Muscle layer of colon (tissue), 2 donors: ENCODE data around the gene DEPP1.

Experiments
- H3K27ac ChIP-seq: one replicate; pipeline ENCODE4 v1.7.0; 2013; ENCODE audit warnings: low read depth, mild to moderate bottlenecking, low read length, moderate library complexity
- H3K27me3 ChIP-seq, 2 donors: one replicate each; pipeline ENCODE4 v1.7.0; 2013; ENCODE audit warnings: low read length in 2 of 2, mild to moderate bottlenecking in 2 of 2; ENCODE audit not compliant: insufficient read depth in 2 of 2, control insufficient read depth in 1 of 2
- H3K36me3 ChIP-seq: one replicate; pipeline ENCODE4 v1.7.0; 2013; ENCODE audit warnings: mild to moderate bottlenecking, low read length; ENCODE audit not compliant: insufficient read depth
- H3K4me1 ChIP-seq: one replicate; pipeline ENCODE4 v1.7.0; 2013; ENCODE audit warnings: mild to moderate bottlenecking, low read length; ENCODE audit not compliant: insufficient read depth
- H3K4me3 ChIP-seq, 2 donors: one replicate each; pipeline ENCODE4 v1.7.0; 2013; ENCODE audit warnings: low read length in 2 of 2, low read depth in 1 of 2, mild to moderate bottlenecking in 1 of 2, moderate library complexity in 1 of 2
- H3K9ac ChIP-seq: one replicate; pipeline ENCODE4 v1.7.0; 2013; ENCODE audit warnings: low read length
- H3K9me3 ChIP-seq: one replicate; pipeline ENCODE4 v1.7.0; 2013; ENCODE audit warnings: mild to moderate bottlenecking, low read length
- donor health status: abdominal sarcoma.
- donor health status: Adenocarcinoma of cecum.

Gene DEPP1

GRCh38 chr10:44992732-44993225 lies 14.2 kb upstream of the DEPP1 start:
- no peaks in the 10 kb centered on the region for H3K9me3 ChIP-seq
- peaks cover 27% of the 10 kb centered on the region for H3K4me1 ChIP-seq
- peaks cover 34% of the 10 kb centered on the region for H3K36me3 ChIP-seq
- no peaks in the 10 kb centered on the region for H3K27me3 ChIP-seq
- no peak overlapping the region for H3K27ac ChIP-seq
- H3K4me3 ChIP-seq: no peak overlapping the region
- no peak overlapping the region for H3K9ac ChIP-seq

GRCh38 chr10:44992070-44992731 lies 13.6 kb upstream of the DEPP1 start:
- Histone ChIP-seq H3K27ac (no peak overlapping the region), H3K36me3 (peaks cover 34% of the 10 kb centered on the region), H3K27me3 (no peaks in the 10 kb centered on the region), H3K4me3 (no peak overlapping the region), H3K9me3 (no peaks in the 10 kb centered on the region), H3K9ac (no peak overlapping the region), H3K4me1 (peaks cover 23% of the 10 kb centered on the region)

- Histone ChIP-seq H3K27ac (peak overlapping the region; percentile 37), H3K4me3 (no peak overlapping the region), H3K27me3 (no peaks in the 10 kb centered on the region), H3K36me3 (peaks cover 34% of the 10 kb centered on the region), H3K4me1 (peaks cover 17% of the 10 kb centered on the region), H3K9ac (no peak overlapping the region), H3K9me3 (no peaks in the 10 kb centered on the region)
These were observed 13.0 kb upstream of the DEPP1 start for GRCh38 chr10:44991571-44991970.

- H3K9ac ChIP-seq: no peak overlapping the region
- no peak overlapping the region for H3K4me3 ChIP-seq
- peaks cover 16% of the 10 kb centered on the region for H3K4me1 ChIP-seq
- H3K36me3 ChIP-seq: peaks cover 34% of the 10 kb centered on the region
- H3K27me3 ChIP-seq: no peaks in the 10 kb centered on the region
- H3K27ac ChIP-seq: no peak overlapping the region
- no peaks in the 10 kb centered on the region for H3K9me3 ChIP-seq
These were observed 12.4 kb upstream of the DEPP1 start for GRCh38 chr10:44990965-44991364.

- Histone ChIP-seq H3K9me3 (no peaks in the 10 kb centered on the region), H3K4me3 (no peak overlapping the region), H3K4me1 (peaks cover 10% of the 10 kb centered on the region), H3K36me3 (peaks cover 36% of the 10 kb centered on the region), H3K27me3 (no peaks in the 10 kb centered on the region), H3K9ac (no peak overlapping the region), H3K27ac (no peak overlapping the region)
These were observed 11.7 kb upstream of the DEPP1 start for GRCh38 chr10:44990302-44990655.

- no peaks in the 10 kb centered on the region for H3K9me3 ChIP-seq
- H3K4me1 ChIP-seq: peaks cover 6% of the 10 kb centered on the region
- H3K9ac ChIP-seq: no peak overlapping the region
- no peaks in the 10 kb centered on the region for H3K27me3 ChIP-seq
- H3K36me3 ChIP-seq: peaks cover 41% of the 10 kb centered on the region
- H3K27ac ChIP-seq: no peak overlapping the region
- H3K4me3 ChIP-seq: no peak overlapping the region
These were observed 11.1 kb upstream of the DEPP1 start for GRCh38 chr10:44989597-44990301.

- Histone ChIP-seq H3K27me3 (no peaks in the 10 kb centered on the region), H3K36me3 (peaks cover 41% of the 10 kb centered on the region), H3K9me3 (no peaks in the 10 kb centered on the region), H3K4me3 (no peak overlapping the region), H3K27ac (no peak overlapping the region), H3K4me1 (peaks cover 6% of the 10 kb centered on the region), H3K9ac (no peak overlapping the region)
These were observed 10.5 kb upstream of the DEPP1 start for GRCh38 chr10:44988957-44989585.

GRCh38 chr10:44986670-44987069 lies 8.1 kb upstream of the DEPP1 start:
- Histone ChIP-seq H3K4me3 (no peak overlapping the region), H3K36me3 (peaks cover 30% of the 10 kb centered on the region), H3K27ac (peak overlapping the region; percentile 63), H3K27me3 (no peaks in the 10 kb centered on the region), H3K4me1 (peaks cover 14% of the 10 kb centered on the region), H3K9ac (no peak overlapping the region), H3K9me3 (no peaks in the 10 kb centered on the region)

- Histone ChIP-seq H3K36me3 (peaks cover 25% of the 10 kb centered on the region), H3K27me3 (no peaks in the 10 kb centered on the region), H3K9me3 (no peaks in the 10 kb centered on the region), H3K4me3 (no peak overlapping the region), H3K9ac (no peak overlapping the region), H3K27ac (peak overlapping the region; percentile 63), H3K4me1 (peaks cover 18% of the 10 kb centered on the region)
These were observed 7.6 kb upstream of the DEPP1 start for GRCh38 chr10:44986179-44986578.

- H3K9ac ChIP-seq: no peak overlapping the region
- H3K27ac ChIP-seq: no peak overlapping the region
- no peaks in the 10 kb centered on the region for H3K27me3 ChIP-seq
- H3K36me3 ChIP-seq: peaks cover 19% of the 10 kb centered on the region
- H3K4me1 ChIP-seq: peaks cover 28% of the 10 kb centered on the region
- no peak overlapping the region for H3K4me3 ChIP-seq
- H3K9me3 ChIP-seq: no peaks in the 10 kb centered on the region
These were observed 6.6 kb upstream of the DEPP1 start for GRCh38 chr10:44985175-44985681.

- peaks cover 33% of the 10 kb centered on the region for H3K4me1 ChIP-seq
- H3K9ac ChIP-seq: no peak overlapping the region
- H3K4me3 ChIP-seq: no peak overlapping the region
- no peak overlapping the region for H3K27ac ChIP-seq
- peaks cover 13% of the 10 kb centered on the region for H3K36me3 ChIP-seq
- H3K9me3 ChIP-seq: no peaks in the 10 kb centered on the region
- H3K27me3 ChIP-seq: no peaks in the 10 kb centered on the region
These were observed 6.1 kb upstream of the DEPP1 start for GRCh38 chr10:44984671-44985101.
